H1 (cell line): Measurements from ENCODE around the gene SSR2. TPM values are rescaled to one million over a fixed set of nuclear protein-coding genes. Genes with fewer than 3 reads are reported as not detected.
A peak's percentile ranks its signal among the peaks of the same experiment; 100 is the strongest.

Experiments
- CTCF ChIA-PET: fragments of 300-600 bp; sonication (Branson Sonifier 250); formaldehyde crosslinking; loops from one replicate; lab custom pipeline; 2021; ENCODE audit not compliant: partially characterized antibody; lab: Charles Lee
- POLR2A ChIA-PET: fragments of 300-600 bp; sonication (Branson Sonifier 250); formaldehyde crosslinking; loops from one replicate; lab custom pipeline; 2021; ENCODE audit warnings: inconsistent platforms; ENCODE audit not compliant: partially characterized antibody; lab: Charles Lee
- DNase-seq, 2 experiments: peaks; one replicate each; pipeline versions ENCODE4 v3.0.0 to v3.0.0-alpha.2; 2010 to 2022; ENCODE audit warnings: low spot score in 2 of 2, low read depth in 1 of 2, mixed read lengths in 1 of 2
- FAIRE-seq: peaks from 2 replicates; lab custom pipeline; 2011; peaks lifted over from hg19 to GRCh38; lab: Jason Lieb, UNC
- H2AFZ ChIP-seq: 2 replicates; pipeline ENCODE4 v1.8.1; 2012; ENCODE audit warnings: low read length, inconsistent platforms
- H2AK5ac ChIP-seq: 2 replicates; pipeline ENCODE4 v1.6.1; 2013; ENCODE audit warnings: low read depth, low read length
- H2BK120ac ChIP-seq: replicated peaks from 2 replicates; pipeline ENCODE3; 2013; ENCODE audit warnings: low read depth, low read length, inconsistent platforms
- H2BK12ac ChIP-seq: 2 replicates; pipeline ENCODE4 v1.6.1; 2013; ENCODE audit warnings: low read depth, low read length
- H2BK15ac ChIP-seq: 2 replicates; pipeline ENCODE4 v1.6.1; 2013; ENCODE audit warnings: low read length
- H2BK20ac ChIP-seq: 2 replicates; pipeline ENCODE4 v1.6.1; 2013; ENCODE audit warnings: low read length
- H2BK5ac ChIP-seq: 2 replicates; pipeline ENCODE4 v1.6.1; 2013; ENCODE audit warnings: low read depth, low read length
- H3K14ac ChIP-seq: 2 replicates; pipeline ENCODE4 v1.6.1; 2013; ENCODE audit warnings: inconsistent platforms; ENCODE audit not compliant: insufficient read length
- H3K18ac ChIP-seq: 2 replicates; pipeline ENCODE4 v1.6.1; 2013; ENCODE audit warnings: low read length; ENCODE audit errors: extremely low read depth
- H3K23ac ChIP-seq: 2 replicates; pipeline ENCODE4 v1.6.1; 2013; ENCODE audit warnings: inconsistent platforms; ENCODE audit not compliant: insufficient read length
- H3K23me2 ChIP-seq: 2 replicates; pipeline ENCODE4 v1.6.1; 2013; ENCODE audit warnings: low read depth, low read length
- H3K27ac ChIP-seq: 2 replicates; pipeline ENCODE4 v1.6.1; 2011; ENCODE audit warnings: low read depth, low read length, inconsistent platforms
- H3K27me3 ChIP-seq, 4 experiments: replicated peaks in 1 of 4; 1 replicate in 1 of 4; 2 replicates in 3 of 4; pipeline versions ENCODE4 v1.6.1 to v1.8.1; 2011 to 2013; ENCODE audit warnings: low read length in 3 of 4, mild to moderate bottlenecking in 3 of 4, inconsistent platforms in 2 of 4, mixed read lengths in 2 of 4, moderate library complexity in 1 of 4; ENCODE audit not compliant: control insufficient read depth in 3 of 4, insufficient read depth in 3 of 4; ENCODE audit errors: extremely low read depth in 1 of 4
- H3K36me3 ChIP-seq, 4 experiments: 2 replicates each; pipeline versions ENCODE4 v1.6.1 to v1.8.1; 2011 to 2013; ENCODE audit warnings: mild to moderate bottlenecking in 4 of 4, low read length in 3 of 4, moderate library complexity in 2 of 4, control low read depth in 1 of 4, inconsistent platforms in 1 of 4; ENCODE audit not compliant: insufficient read depth in 4 of 4, control insufficient read depth in 2 of 4
- H3K4ac ChIP-seq: replicated peaks from 2 replicates; pipeline ENCODE3; 2013; ENCODE audit warnings: low read length, low read depth, mixed read lengths, inconsistent platforms; ENCODE audit not compliant: insufficient read length
- H3K4me1 ChIP-seq, 4 experiments: replicated peaks in 1 of 4; 1 replicate in 1 of 4; 2 replicates in 3 of 4; pipeline versions ENCODE4 v1.6.1 to v1.8.1; 2011 to 2013; ENCODE audit warnings: low read length in 3 of 4, inconsistent platforms in 2 of 4, mixed read lengths in 1 of 4; ENCODE audit not compliant: insufficient read depth in 4 of 4, control insufficient read depth in 3 of 4
- H3K4me2 ChIP-seq, 2 experiments: 2 replicates each; pipeline versions ENCODE4 v1.6.1 to v1.8.1; 2011 to 2013; ENCODE audit warnings: low read depth in 2 of 2, low read length in 2 of 2, control low read depth in 1 of 2, inconsistent platforms in 1 of 2, mild to moderate bottlenecking in 1 of 2; ENCODE audit not compliant: insufficient read depth in 1 of 2
- H3K4me3 ChIP-seq, 4 experiments: fragments of 200-600, 300-600 bp in 1 of 4; sonication (generic), shearing (Covaris generic), sonication (Bioruptor Twin) in 1 of 4; 2 replicates each; pipeline versions ENCODE4 v1.5.1 to v1.8.1; 2011 to 2016; ENCODE audit warnings: low read length in 4 of 4, low read depth in 3 of 4, control low read depth in 2 of 4, inconsistent platforms in 2 of 4, mild to moderate bottlenecking in 2 of 4, mixed read lengths in 1 of 4, moderate library complexity in 1 of 4; ENCODE audit not compliant: insufficient read depth in 2 of 4; ENCODE audit errors: extremely low read depth in 1 of 4
- H3K56ac ChIP-seq: replicated peaks from 2 replicates; pipeline ENCODE3; 2013; ENCODE audit warnings: low read depth, mild to moderate bottlenecking, mixed read lengths, low read length, inconsistent platforms; ENCODE audit not compliant: insufficient read length
- H3K79me1 ChIP-seq: 2 replicates; pipeline ENCODE4 v1.6.1; 2013; ENCODE audit warnings: low read depth, low read length, control low read depth
- H3K79me2 ChIP-seq, 2 experiments: 2 replicates each; pipeline versions ENCODE4 v1.6.1 to v1.8.1; 2012 to 2013; ENCODE audit warnings: low read length in 2 of 2, mild to moderate bottlenecking in 2 of 2, inconsistent platforms in 1 of 2; ENCODE audit not compliant: insufficient read depth in 2 of 2, control insufficient read depth in 1 of 2
- H3K9ac ChIP-seq, 4 experiments: replicated peaks in 1 of 4; 1 replicate in 1 of 4; 2 replicates in 3 of 4; pipeline versions ENCODE4 v1.6.1 to v1.8.1; 2011 to 2013; ENCODE audit warnings: low read depth in 3 of 4, low read length in 3 of 4, control low read depth in 2 of 4, mild to moderate bottlenecking in 2 of 4, moderate library complexity in 2 of 4, inconsistent platforms in 1 of 4; ENCODE audit errors: extremely low read depth in 1 of 4
- H3K9me3 ChIP-seq, 2 experiments: 2 replicates each; pipeline versions ENCODE4 v1.6.1 to v1.8.1; 2012 to 2013; ENCODE audit warnings: mild to moderate bottlenecking in 2 of 2, moderate library complexity in 2 of 2, control low read depth in 1 of 2, inconsistent platforms in 1 of 2, low read depth in 1 of 2, low read length in 1 of 2, mixed read lengths in 1 of 2; ENCODE audit not compliant: insufficient read depth in 2 of 2
- H4K20me1 ChIP-seq, 2 experiments: replicated peaks in 1 of 2; 2 replicates each; pipeline versions ENCODE3 to v1.8.1; 2011 to 2013; ENCODE audit warnings: inconsistent platforms in 2 of 2, low read length in 2 of 2, mild to moderate bottlenecking in 1 of 2; ENCODE audit not compliant: insufficient read depth in 2 of 2, control insufficient read depth in 1 of 2
- H4K5ac ChIP-seq: 2 replicates; pipeline ENCODE4 v1.6.1; 2013; ENCODE audit warnings: low read length, low read depth, mixed read lengths, inconsistent platforms; ENCODE audit not compliant: insufficient read length
- H4K8ac ChIP-seq: 2 replicates; pipeline ENCODE4 v1.8.0; 2013; ENCODE audit warnings: mild to moderate bottlenecking, moderate library complexity, low read length, inconsistent platforms; ENCODE audit not compliant: insufficient read depth; ENCODE audit errors: extremely low read depth
- H4K91ac ChIP-seq: replicated peaks from 2 replicates; pipeline ENCODE3; 2013; ENCODE audit warnings: low read length, mixed read lengths, inconsistent platforms; ENCODE audit not compliant: insufficient read length
- CEBPB ChIP-seq: IDR thresholded peaks from 2 replicates; pipeline ENCODE4 v1.6.1; 2012; ENCODE audit warnings: low read depth, low read length
- HDAC2 ChIP-seq, 2 experiments: fragments of 300-600 bp in 1 of 2; sonication (generic) in 1 of 2; IDR thresholded peaks; 2 replicates each; pipeline ENCODE4 v1.6.1; 2011 to 2012; ENCODE audit warnings: low read depth in 2 of 2, low read length in 2 of 2, mild to moderate bottlenecking in 2 of 2, moderate library complexity in 2 of 2, borderline replicate concordance in 1 of 2, inconsistent platforms in 1 of 2
- MAFK ChIP-seq: IDR thresholded peaks from 2 replicates; pipeline ENCODE4 v1.6.1; 2012; ENCODE audit warnings: low read depth, mild to moderate bottlenecking, improper control_type of control experiment, low read length
- POLR2A ChIP-seq, 2 experiments: IDR thresholded peaks; 1 replicate in 1 of 2; 2 replicates in 1 of 2; pipeline ENCODE4 v1.6.1; 2011; ENCODE audit warnings: low read depth in 2 of 2, low read length in 2 of 2, mild to moderate bottlenecking in 2 of 2; ENCODE audit errors: control extremely low read depth in 1 of 2
- POLR2AphosphoS5 ChIP-seq: IDR thresholded peaks from 2 replicates; pipeline ENCODE4 v1.6.1; 2011; ENCODE audit warnings: low read depth, low read length
- RBBP5 ChIP-seq: IDR thresholded peaks from 2 replicates; pipeline ENCODE4 v1.7.1; 2012; ENCODE audit warnings: low read depth, mild to moderate bottlenecking, inconsistent platforms, low read length, moderate library complexity, borderline replicate concordance
- SUZ12 ChIP-seq: fragments of 200-600 bp; sonication (generic); IDR thresholded peaks from 2 replicates; pipeline ENCODE4 v1.6.1; 2012; ENCODE audit warnings: mild to moderate bottlenecking, inconsistent platforms, low read length, moderate library complexity, mixed read lengths
- TAF1 ChIP-seq: IDR thresholded peaks from 2 replicates; pipeline ENCODE4 v1.6.1; 2011; ENCODE audit warnings: mild to moderate bottlenecking, low read depth, low read length
- TEAD4 ChIP-seq: IDR thresholded peaks from 2 replicates; pipeline ENCODE4 v1.6.1; 2012; ENCODE audit warnings: low read depth, low read length, inconsistent platforms, mixed read lengths
- WGBS, 2 experiments: shearing (Covaris generic) in 1 of 2; methylation state at CpG; one replicate each; pipeline versions ENCODE4 v1.1.6 to v1.1.7; 2013 to 2015; ENCODE audit warnings: low lambda C conversion rate in 2 of 2, mixed read lengths in 2 of 2, inconsistent platforms in 1 of 2, low coverage in 1 of 2, missing lambda C conversion rate in 1 of 2; ENCODE audit not compliant: insufficient replicate concordance in 2 of 2, insufficient coverage in 1 of 2, insufficient read length in 1 of 2; ENCODE audit errors: extremely low coverage in 1 of 2, missing lambda C conversion rate in 1 of 2; 5-methylcytosine and 5-hydroxymethylcytosine counted together
- polyA plus RNA-seq, 7 experiments: library from polyadenylated mRNA; depleted of rRNA in 3 of 7; stranded (reverse) in 5 of 7; unstranded in 2 of 7; fragments of >200 nt in 5 of 7; fragments of 200-250 nt in 2 of 7; gene quantifications; 1 replicate in 5 of 7; 2 replicates in 1 of 7; 4 replicates in 1 of 7; pipeline versions ENCODE4 v1.2.1 to v1.2.3, GENCODE V29; 2011 to 2013; ENCODE audit warnings: missing spikeins in 2 of 7, mixed read lengths in 2 of 7
- total RNA-seq: library from RNA; stranded (reverse); fragmentation: NEBNext Ultra II Directional; extraction: Animal tissue kit (Norgen Biotek cat#: 25700); gene quantifications from 2 replicates; pipeline ENCODE4 v1.2.1, GENCODE V29; 2021

Gene SSR2
- total and polyA plus RNA-seq, 2 of the 8 experiments (the other 6 are each of a cell fraction or from before 2014, with no cell fraction given), result 190 to 648 TPM

DNA sequence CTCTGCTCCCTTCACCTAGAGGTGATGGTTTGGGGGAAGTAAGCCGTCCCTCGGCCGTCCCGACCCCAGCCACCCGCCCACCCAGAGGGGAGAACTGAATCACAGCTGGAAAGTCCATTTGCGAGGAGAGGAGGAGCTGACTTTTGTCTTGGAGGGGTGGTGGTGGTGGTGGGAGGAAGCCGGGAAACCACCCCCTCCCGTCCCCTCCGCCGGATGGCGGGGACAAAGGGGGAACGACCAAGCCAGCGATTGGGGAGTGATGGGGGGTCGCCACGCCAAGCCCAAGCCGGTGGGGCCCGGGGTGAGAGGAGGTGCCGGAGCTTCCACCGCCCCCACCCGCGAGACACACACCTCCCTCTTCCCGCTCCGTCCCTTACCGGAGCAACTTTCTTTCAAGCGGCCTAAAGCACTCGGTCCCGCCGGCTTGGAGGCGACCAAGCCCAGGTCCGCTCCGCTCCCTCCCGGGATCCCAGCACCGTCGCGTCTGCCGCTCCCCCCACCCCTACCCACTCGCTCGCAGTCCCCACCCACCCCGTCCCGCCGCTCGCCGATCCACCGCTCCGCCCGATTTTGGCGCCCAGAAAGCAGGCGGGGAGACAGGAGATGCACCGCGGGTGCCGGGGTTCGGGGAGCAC lies 42.9 kb downstream of the SSR2 start:
- Histone ChIP-seq H3K27ac (peak overlapping the region; percentile 88), H3K4me3 (peak overlapping the region; percentile 77 to 97 (median 90)), H3K23ac (no peak overlapping the region), H3K4me1 (peaks cover 30 to 44% (median 30%) of the 10 kb centered on the region in 4 experiments), H4K91ac (peak overlapping the region; percentile 79), H3K79me1 (peaks cover 16% of the 10 kb centered on the region), H4K20me1 (peaks cover 13 to 21% of the 10 kb centered on the region in 2 experiments), H3K56ac (peak overlapping the region; percentile 55), H4K5ac (peak overlapping the region; percentile 90), H2BK5ac (peak overlapping the region; percentile 97; the same call in 1 of the 2 replicates), H3K4ac (peak overlapping the region; percentile 91)
- POLR2A ChIA-PET, result interaction anchor here (0.6 to 19.2 kb wide), 38 partner anchors 6 to 304 kb away, joined by 3 to 282 read pairs (median 4); partner anchors contain the start of genes ARHGEF2, KHDC4, MEX3A and PMF1
- TF ChIP-seq SUZ12, result peak; percentile 7; the same call in 1 of the 2 replicates
- peak in 1 of 2 experiments; percentile 57; a peak in 1 of 3 replicates for TF ChIP-seq POLR2A (IDR thresholded peaks at IDR 0.05; ENCODE audit: control extremely low read depth in 1 of 2, low read depth in 2 of 2, low read length in 2 of 2)
- TF ChIP-seq TAF1, result 0 out of 2 replicates have a peak, but pooled peaks have one; percentile 8
- no peak for TF ChIP-seq TEAD4
- no peak for TF ChIP-seq HDAC2 (IDR thresholded peaks at IDR 0.05; ENCODE audit: borderline replicate concordance in 1 of 2, low read depth in 2 of 2, low read length in 2 of 2)
- peak; percentile 65 for TF ChIP-seq RBBP5
- TF ChIP-seq POLR2AphosphoS5, result peak; percentile 30; the same call in 1 of the 2 replicates
- no peak for TF ChIP-seq CEBPB
- no peak for TF ChIP-seq MAFK
- TF ChIP-seq, all 59 proteins: peak for 5
- Histone ChIP-seq H2BK12ac (peak overlapping the region; percentile 77; the same call in 1 of the 2 replicates), H3K23me2 (peaks cover 25% of the 10 kb centered on the region), H3K36me3 (peaks cover 0 to 3% (median 0%) of the 10 kb centered on the region in 4 experiments; a peak in 1 of 8 replicates), H3K9ac (peak overlapping the region; percentile 85 to 92 (median 87)), H2BK15ac (0 out of 2 replicates have a peak overlapping the region, but pooled peaks have one; percentile 3), H2BK120ac (peak overlapping the region; percentile 1), H3K79me2 (peaks cover 37 to 50% of the 10 kb centered on the region in 2 experiments), H3K9me3 (no peaks in the 10 kb centered on the region), H3K18ac (peak overlapping the region; percentile 95), H3K14ac (no peak overlapping the region), H2AFZ (no peak overlapping the region), H2BK20ac (0 out of 2 replicates have a peak overlapping the region, but pooled peaks have one; percentile 48), H4K8ac (peak overlapping the region; percentile 93; the same call in 1 of the 2 replicates), H3K4me2 (peak overlapping the region; percentile 93 to 99), H2AK5ac (peak overlapping the region; percentile 29; the same call in 1 of the 2 replicates), H3K27me3 (no peaks in the 10 kb centered on the region)
- FAIRE-seq (no peak), DNase-seq (peak in 1 of 2 experiments; percentile 71)
- CTCF ChIA-PET, result interaction anchor here (0.7 to 9.6 kb wide), 25 partner anchors 7 to 249 kb away, joined by 3 to 126 read pairs (median 4); partner anchors contain the start of gene KHDC4
- WGBS, 2 experiments, result 4% methylated on average over 18 of the region's 52 CpGs; no CpG with 5 or more reads in 1 of the 2 experiments
